Measurements from ENCODE around the gene DNAJC22.

DNAJC22 gene

DNA sequence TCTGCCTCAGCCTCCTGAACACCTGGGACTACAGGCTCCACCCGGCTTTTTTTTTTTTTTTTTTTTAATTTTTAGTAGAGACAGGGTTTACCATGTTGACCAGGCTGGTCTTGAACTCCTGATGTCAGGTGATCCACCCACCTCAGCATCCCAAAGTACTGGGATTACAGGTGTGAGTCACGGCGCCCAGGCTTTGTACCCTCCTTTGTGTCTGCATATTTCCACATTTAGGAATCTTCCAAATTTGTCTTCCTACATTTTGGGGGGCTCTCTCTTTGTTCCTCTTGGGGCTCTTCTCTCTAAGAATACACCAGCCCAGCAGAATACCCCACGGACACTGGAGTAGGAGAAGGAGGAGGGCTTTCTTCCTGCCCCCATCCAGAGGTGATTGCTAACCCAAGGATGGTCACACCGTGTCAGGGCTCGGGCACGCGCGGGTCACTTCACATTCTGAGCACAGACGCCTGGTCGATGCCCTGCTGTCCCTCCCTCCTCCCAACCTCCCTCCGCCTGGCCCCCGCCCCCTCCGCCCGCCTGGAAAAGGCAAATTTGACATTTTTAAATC lies 2.1 kb upstream of the DNAJC22 start:
- no peak for DNase-seq (ENCODE audit: low read depth in 1 of 2, low spot score in 1 of 2)

DNA sequence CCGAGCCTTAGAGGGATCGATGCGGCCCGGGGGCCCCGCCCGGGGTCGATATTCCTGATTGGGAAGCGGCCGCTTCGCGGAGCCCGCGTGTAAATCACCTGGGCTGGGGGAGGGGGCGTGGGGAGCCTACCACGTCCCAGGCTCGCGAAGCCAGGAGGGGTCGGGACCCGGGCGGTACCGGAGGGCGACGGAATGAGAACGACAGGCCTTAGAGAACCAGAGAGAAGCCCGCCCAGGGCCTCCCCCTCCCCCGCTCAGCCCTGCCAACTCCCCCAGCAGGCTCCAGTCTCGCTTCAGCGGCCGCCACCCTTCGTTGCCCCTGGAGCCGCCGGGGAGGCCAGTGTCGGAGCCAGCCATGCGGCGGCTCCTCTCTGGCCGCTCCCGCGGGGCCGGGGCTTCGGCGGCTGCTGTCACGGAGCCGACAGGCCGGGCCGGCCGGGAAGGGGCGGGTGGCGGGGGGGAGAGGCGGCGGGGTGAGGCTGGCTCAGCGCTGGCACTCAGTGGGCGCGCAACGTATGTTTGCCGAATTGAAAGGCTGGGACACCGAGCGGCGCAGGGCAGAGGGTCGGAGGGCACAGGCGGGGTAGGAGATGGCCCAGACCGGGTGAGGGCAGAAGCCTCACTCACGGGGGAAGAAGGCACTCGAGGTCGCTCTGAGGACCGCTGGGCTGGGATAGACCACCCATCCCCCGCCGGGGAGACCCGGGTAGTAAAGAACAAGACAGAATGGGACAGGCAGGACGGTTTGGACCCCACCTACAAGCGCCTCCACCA lies 1.4 kb upstream of the DNAJC22 start:
- DNase-seq (ENCODE audit: low read depth in 1 of 2, low spot score in 1 of 2): no peak

DNA sequence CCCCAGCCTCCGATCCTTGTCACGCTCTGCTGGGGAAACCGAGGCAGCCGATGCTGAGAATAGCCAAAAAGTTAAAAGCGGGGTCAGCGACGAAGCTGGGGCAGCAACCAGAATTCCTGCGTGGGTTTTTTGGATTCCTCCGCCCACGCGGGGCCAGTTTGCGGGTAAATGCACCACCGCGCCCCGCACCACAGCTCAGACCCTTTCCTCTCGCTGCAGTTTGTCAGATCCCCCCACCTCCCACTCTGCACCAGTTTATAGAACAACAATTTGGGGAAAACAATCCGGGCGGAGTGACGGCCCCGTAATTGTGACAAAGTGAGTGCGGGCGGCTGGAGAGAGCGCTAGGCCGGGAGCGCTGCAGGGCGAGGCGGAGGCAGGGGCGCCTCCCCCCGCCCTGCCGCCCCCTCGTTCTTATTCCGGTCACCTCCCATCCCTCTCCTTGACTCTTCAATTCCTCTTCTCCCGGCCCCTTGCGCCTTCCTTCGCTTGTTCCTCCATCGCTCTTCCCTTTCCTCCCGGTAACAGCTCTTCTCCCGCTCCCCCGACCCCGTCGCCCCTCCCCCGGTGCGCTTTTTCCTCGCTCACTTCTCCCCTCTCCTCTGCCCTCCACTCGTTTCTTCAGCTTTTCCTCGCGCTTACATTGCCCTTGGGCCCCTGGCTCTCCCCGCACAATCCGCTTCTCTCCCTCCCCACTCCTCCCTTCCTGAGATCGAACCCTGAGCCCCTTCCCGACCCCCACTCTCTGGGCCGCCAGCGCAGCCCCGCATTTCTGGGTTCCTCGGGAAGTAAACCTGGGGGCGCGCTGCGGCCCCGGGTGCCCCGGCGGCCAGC lies 646 bp upstream of the DNAJC22 start:
- no peak for DNase-seq (ENCODE audit: low read depth in 1 of 2, low spot score in 1 of 2)

DNA sequence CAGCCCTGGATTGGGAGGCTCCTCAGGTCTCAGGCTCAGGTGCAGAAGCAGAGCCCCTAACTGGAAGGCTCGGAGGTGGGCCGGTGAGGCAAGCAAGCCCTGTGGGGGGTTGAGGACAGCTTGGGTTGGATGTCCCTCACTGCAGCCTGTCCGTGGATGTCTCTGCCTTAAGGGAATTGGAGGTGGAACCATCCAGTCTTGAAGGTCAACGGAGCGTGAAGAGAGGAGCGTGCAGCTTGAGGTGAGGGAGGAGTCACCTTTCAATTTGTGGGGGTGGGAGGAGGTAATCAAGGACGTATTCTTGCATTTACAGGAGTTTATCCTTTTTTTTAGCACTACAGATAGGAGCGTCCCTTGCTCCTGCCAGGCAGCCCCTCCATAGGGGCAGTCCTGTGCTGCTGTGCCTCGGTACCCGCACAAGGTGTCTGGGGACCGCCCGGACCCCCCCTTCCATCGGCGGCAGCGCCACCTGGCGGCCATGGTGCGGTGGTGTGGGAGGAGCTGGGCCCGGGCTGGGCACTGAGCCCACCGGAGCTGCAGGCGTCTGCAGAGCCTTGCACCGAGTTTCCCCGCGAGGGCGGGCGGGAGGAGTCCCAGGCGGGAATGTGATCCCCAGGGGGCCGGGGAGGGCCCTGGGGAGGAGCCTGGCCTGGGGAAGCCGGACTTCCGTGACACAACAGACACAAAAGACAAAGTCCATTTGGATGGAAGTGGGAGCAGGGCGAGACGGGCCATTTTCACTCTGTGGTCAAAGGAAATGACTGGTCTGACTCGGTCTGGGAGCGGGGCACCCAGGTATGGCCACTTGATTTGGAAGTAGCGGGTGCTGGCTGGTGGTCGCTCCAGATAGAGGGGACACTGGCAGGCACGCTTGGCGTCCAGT lies 864 bp downstream of the DNAJC22 start:
- peak; percentile 63 to 73 for DNase-seq (ENCODE audit: low read depth in 1 of 2, low spot score in 1 of 2)

DNA sequence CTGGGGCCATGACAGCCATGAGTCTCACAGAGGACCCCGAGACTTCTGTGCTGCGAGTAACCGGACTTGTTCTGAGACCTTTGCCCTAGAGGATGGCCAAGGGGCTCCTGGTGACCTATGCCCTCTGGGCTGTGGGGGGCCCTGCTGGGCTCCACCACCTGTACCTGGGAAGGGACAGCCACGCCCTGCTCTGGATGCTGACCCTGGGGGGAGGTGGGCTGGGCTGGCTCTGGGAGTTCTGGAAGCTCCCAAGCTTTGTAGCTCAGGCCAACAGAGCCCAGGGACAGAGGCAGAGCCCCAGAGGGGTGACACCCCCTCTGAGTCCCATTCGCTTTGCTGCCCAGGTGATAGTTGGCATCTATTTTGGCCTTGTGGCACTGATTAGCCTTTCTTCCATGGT lies 2.1 kb downstream of the DNAJC22 start:
- no peak for DNase-seq (ENCODE audit: low read depth in 1 of 2, low spot score in 1 of 2)

DNA sequence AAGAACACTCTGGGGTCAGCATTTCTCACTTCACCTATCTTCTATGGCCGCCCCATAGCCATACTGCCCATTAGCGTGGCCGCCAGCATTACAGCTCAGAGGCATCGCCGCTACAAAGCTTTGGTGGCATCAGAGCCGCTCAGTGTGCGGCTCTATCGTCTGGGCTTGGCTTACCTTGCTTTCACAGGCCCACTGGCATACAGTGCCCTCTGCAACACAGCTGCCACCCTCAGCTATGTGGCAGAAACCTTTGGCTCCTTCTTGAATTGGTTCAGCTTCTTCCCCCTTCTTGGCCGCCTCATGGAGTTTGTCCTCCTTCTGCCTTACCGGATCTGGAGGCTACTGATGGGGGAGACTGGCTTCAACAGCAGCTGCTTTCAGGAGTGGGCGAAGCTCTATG lies 2.6 kb downstream of the DNAJC22 start:
- DNase-seq (ENCODE audit: low read depth in 1 of 2, low spot score in 1 of 2): no peak

DNA sequence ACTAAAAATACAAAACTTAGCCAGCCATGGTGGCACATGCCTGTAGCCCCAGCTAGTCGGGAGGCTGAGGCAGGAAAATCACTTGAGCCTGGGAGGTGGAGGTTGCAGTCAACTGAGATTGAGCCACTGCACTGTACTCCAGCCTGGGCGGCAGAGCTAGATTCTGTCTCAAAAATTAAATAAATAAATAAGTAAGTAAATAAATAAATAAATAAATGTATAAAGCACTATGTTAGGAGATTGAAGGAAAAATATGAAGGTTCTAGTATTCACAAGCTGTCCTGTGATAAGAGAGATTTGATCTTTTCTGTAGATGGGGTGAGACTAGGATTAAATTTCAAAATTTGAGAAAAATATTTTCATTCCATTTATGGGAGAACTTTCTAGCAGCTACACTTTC lies 5.7 kb downstream of the DNAJC22 start:
- DNase-seq (ENCODE audit: low read depth in 1 of 2, low spot score in 1 of 2): no peak

DNA sequence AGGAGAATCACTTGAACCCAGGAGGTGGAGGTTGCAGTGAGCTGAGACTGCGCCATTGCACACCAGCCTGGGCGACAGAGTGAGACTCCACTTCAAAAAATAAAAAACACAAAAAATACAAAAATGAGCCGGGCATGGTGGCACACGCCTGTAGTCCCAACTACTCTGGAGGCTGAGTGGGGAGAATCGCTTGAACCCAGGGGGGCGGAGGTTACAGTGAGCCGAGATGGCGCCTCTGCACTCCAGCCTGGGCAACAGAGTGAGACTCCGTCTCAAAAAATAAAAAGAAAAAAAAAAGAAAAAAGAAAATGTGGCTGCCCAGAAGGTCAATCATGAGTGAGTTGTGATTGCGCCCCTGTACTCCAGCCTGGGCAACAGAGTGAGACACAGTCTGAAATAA lies 9.2 kb downstream of the DNAJC22 start:
- DNase-seq (ENCODE audit: low read depth in 1 of 2, low spot score in 1 of 2): no peak

DNA sequence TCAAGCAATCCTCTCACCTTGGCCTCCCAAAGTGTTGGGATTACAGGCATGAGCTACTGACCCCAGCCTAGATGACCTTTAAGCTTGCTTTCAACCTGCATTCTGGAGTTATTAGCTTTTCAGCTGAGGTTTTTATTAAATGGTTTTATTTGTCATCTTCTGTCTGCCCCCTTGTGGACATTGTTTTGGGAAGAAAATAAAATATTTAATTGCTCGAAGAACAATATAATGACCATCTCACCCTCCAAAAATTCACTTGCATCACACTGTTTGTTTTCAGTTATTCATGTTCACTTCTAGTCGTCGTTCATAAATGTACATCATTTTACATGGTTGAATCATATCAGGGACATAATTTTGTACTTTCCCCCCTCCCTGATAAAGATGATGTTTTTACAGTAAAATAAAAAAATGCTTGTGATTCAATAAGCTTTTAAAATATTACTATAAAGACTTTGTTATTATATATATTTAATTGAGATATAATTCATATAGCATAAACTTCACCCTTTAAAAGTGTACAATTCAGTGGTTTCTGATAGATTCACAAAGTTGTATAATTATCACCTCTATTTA lies 10.5 kb downstream of the DNAJC22 start:
- DNase-seq (ENCODE audit: low read depth in 1 of 2, low spot score in 1 of 2): no peak

DNA sequence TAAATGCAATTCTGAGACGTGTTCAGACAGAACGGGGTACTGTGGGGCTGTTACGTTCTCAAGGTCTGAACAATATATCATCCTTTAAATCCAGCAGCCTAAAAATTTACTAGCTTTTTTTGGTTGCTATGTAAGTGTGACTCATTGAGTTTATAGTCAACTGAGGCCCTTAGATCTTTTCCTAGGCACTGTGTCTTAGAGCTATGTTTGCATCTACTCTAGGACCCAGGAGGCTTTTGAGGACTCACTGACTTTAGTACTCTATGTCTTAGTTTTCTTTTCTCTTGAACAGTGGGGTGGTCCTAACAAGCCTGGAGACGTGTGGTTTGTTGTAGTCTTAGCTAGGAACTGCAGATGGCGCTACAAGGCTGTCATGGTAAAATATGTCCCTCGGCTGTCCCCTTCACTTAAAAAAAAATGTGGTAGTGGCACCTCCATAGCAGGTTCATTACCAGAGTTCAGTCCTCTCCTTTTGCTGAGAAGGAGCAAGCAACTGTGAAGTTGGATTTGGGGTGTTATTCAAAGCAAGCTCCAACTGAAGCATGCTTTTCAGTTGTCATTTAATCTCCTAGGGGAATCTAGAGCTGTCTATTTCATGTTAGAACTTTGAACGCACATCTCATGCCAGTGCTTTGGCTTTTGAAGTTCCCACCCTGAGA lies 11.9 kb downstream of the DNAJC22 start:
- DNase-seq (ENCODE audit: low read depth in 1 of 2, low spot score in 1 of 2): no peak

DNA sequence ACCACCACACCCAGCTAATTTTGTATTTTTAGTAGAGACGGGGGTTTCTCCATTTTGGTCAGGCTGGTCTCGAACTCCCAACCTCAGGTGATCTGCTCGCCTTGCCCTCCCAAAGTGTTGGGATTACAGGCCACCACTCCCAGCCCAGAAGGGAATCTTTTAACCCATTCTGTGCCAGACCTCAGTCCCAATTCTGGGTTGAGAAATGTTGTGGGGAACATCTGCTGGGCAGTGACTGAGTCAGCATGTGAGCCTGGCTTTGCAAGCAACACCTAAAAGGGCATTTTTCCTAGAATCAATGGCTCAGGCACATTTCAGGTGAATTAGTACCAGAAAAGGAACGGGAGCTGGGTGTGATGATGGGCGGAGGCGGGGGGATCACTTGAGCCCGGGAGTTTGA lies 13.0 kb downstream of the DNAJC22 start:
- no peak for DNase-seq (ENCODE audit: low read depth in 1 of 2, low spot score in 1 of 2)

DNA sequence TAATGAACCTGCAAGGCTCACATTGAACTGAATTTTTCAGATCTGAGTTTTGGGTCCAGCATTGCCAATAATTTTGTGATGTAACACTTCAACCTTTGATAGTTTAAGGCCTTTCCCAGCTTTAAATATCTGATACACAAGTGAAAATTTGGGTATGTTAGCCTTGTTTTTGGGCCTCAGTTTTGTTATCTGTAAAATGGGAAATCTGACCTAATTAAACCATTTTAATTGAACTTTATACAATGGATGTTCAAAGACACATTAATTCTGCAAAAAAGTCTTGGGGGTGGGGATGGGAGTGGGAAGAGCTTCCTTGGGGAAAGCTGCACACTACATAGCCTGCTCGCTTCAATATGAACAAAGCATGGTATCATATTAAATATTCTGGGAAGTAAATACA lies 15.4 kb downstream of the DNAJC22 start:
- no peak for DNase-seq (ENCODE audit: low read depth in 1 of 2, low spot score in 1 of 2)

DNA sequence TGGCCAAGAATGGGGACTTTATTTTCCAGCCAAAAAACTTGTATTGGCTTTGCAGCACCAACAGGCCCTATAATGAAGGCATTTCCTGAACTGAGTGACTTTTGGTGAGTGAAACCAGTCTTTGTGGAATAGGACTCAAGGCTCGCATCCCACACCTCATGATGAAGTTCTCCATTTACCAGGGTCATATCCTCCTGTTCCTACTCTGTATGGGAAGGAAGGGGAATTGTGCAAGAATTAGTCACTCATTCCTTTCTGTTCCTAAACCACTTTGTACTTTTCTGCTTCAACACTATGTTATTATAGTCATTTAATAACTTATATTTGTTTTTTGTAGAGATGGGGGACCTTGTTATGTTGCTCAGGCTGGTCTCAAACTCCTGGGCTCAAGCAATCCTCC lies 18.3 kb downstream of the DNAJC22 start:
- DNase-seq (ENCODE audit: low read depth in 1 of 2, low spot score in 1 of 2): no peak

DNA sequence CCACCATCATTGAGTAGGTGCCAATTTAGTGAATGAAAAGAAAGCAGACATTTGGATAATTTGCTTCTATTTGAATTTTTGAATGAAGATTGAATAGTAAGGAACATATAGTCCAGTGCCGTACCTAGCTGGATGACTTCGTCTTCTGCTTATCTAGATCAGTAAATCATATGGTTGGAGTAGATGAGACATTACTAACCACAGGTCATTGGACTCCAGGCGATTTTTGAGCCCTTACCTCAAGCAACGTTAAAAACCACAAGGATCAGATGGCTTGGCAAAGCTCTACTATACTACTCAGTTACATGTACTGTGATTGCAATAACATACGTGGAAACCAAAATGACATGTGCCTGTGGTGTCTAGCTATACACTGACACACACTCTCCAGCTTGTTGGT lies 18.9 kb downstream of the DNAJC22 start:
- no peak for DNase-seq (ENCODE audit: low read depth in 1 of 2, low spot score in 1 of 2)

DNA sequence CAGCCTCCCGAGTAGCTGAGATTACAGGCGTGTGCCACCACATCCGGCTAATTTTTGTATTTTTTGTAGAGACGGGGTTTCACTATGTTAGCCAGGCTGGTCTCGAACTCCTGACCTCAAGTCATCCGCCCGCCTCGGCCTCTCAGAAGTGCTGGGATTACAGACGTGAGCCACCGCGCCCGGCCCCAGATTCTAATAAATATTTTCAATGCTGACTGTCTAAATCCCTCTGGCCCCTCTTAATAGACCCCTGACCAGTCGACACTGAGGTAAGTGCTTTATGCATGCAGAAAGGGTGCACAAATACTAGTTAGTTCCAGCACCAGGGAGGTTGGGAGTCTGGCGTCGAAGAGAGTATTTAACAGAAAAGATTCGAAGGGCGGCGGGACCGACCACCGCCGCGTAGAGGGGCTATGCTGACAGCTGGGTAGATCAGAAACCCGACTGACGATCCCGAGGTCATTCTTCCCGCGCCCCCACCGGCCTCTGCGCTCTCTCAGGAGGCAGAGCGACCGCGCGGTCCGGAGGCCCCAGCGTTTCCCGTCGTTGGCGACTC lies 19.5 kb downstream of the DNAJC22 start:
- DNase-seq (ENCODE audit: low read depth in 1 of 2, low spot score in 1 of 2): no peak

DNA sequence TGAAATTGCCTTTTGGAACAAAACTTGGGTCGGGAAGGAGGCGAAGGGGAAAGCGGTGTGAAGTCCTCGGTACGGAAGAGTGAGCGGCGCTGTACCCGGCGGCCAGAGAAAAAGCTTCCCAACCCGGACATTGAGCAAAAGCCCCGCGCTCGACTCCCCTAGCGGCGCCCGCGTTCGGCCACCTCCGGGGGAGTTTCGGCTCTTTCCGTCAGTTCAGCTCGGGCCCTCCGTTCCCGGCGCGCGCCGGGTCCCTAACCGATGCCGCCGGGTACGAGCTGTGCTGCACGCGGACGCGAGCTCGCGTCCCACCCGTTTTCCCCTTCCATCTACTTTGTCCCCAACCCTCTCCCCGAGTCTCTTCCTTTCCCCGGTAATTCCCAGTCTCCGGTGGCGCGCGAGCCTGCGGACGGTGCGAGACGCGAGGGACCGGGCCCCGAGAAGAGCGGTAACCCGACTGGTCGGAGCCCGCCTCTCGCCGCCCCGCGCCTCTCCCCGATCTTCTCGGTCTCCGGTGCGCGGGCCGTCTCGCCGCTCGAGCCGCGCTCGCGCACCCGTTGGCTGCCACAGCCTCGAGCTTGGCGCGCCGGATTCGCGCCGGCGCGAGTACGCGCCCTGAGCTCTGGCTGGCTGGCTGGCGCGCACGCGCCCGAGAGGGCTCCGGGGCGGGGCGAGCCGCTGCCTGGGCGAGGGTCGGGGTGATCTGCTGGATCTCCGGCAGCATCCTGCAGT lies 20.1 kb downstream of the DNAJC22 start:
- peak; percentile 63 to 83 for DNase-seq (ENCODE audit: low read depth in 1 of 2, low spot score in 1 of 2)

DNA sequence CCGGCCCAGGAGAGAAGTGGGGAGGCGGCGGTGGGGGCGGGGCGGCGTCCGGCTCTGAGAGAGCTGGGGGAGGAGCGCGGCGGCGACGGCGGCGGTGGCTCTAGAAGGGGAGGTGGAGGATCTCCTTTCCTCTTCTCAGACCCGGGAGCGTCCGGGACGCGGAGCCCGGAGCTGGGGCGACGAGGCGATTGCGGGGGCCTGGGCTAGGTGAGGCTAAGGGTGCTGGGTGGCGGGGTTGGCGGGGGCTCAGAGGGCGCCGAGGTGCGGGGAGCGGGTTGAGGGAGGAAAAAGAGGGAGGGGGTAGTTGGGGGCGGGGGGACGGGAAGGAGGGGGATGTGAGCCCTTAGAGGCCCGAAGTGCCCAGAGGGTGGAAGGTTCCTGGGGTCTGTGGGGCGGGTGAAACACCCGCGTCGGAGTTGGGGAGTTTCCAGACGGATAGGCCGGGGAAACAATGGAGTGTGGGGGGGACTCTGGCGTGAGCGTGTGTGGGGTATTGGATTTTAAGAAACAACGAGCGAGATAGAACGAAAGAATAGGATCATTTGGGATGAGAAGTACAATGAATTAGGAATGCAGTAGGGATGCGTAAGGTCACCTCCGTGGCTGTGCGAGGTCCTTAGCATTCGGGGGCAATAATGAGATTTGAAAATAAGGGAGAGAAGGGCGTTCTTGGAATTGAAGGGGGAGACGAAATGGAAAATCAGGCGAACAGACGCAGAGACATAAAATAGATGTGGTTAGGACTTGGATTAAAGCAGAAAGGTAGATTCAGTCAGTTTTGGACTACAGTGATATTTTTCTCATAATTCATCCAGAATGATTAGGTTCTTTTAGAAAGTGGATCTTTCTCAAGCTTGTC lies 20.9 kb downstream of the DNAJC22 start, which contains the start of gene SPATS2:
SPATS2 (plus strand) TSS at position 82 of the 859 bp plus-strand sequence. CDS start 93,551 bp downstream, outside the sequence.
- no peak for DNase-seq (ENCODE audit: low read depth in 1 of 2, low spot score in 1 of 2)

DNA sequence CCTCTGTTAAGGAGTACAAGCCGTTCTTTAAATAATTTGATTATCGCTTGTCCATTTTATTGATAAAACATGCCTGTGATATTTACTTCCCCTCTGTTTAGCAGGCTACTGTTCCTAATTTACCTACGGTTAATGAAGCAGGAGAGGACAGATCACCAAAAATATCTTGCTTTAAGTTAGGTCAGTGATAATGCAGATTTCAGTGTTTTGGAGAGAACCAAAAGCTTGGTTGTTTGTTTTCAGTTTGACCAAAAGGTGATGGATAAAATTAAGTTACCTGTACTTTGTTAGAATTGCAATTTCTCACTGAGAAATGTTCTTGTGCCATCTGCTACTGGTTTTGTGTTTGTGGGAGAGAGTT lies 21.5 kb downstream of the DNAJC22 start:
- DNase-seq (ENCODE audit: low read depth in 1 of 2, low spot score in 1 of 2): no peak
